22Rv1 (cell line): Measurements from ENCODE around the gene PRPF18.

Source experiments
- ZFX ChIP-seq: fragments of 450-650 bp; IDR thresholded peaks from 2 replicates; pipeline ENCODE4 v1.6.1; 2017; ENCODE audit warnings: antibody characterized with exemption, borderline replicate concordance
- TF ChIP-seq, protein P1 (sequence below): fragments of 450-650 bp; IDR thresholded peaks from 2 replicates; pipeline ENCODE4 v1.5.1; 2017; ENCODE audit warnings: mild to moderate bottlenecking

DNA sequence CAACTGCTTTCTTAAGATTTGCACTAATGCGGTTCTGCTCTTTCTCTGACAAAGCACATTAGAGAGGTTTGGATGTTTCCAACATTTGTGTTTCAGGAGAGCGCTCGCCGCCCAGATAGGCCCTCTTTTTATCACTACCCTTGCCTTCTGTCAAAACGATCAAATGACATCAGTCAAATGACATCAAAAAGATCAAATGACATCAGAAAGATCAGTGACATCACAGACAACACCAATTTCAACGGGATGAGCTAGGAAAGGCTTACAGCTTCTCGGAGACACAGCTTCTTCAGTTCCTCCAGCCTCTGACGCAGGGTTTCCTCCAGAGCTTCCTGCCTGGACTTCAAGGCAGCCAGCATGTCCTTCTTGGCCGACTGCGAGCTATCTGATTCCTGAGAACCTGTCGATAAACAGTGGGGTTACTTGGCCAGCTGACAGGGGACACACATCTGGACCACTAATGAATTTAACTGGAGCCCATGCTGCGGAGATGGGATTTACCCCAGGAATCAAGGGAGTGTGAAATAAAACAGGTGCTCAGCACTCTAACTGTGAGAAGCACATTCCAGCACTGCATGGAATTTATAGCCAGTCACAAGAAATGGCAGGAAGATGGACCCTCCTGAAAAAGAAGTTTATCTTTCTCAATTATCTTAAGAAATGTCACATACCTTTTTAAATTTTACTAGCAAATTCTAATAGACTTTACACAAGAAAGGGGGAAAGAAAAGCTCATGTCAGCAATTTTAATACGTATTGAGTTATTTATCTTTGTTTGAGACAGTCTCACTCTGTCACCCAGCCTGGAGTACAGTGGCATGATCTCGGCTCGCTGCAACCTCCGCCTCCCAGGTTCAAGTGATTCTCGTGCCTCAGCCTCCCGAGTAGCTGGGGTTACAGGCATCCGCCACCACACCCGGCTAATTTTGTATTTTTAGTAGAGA, 88.2 kb downstream of the PRPF18 start:
- TF ChIP-seq, protein P1, sequence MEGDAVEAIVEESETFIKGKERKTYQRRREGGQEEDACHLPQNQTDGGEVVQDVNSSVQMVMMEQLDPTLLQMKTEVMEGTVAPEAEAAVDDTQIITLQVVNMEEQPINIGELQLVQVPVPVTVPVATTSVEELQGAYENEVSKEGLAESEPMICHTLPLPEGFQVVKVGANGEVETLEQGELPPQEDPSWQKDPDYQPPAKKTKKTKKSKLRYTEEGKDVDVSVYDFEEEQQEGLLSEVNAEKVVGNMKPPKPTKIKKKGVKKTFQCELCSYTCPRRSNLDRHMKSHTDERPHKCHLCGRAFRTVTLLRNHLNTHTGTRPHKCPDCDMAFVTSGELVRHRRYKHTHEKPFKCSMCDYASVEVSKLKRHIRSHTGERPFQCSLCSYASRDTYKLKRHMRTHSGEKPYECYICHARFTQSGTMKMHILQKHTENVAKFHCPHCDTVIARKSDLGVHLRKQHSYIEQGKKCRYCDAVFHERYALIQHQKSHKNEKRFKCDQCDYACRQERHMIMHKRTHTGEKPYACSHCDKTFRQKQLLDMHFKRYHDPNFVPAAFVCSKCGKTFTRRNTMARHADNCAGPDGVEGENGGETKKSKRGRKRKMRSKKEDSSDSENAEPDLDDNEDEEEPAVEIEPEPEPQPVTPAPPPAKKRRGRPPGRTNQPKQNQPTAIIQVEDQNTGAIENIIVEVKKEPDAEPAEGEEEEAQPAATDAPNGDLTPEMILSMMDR, result no peak
- TF ChIP-seq ZFX, result no peak
